GM06990 (cell line): ENCODE data around the gene MPZL3.

ENCODE experiments used
- DNase-seq: peaks from one replicate; pipeline ENCODE4 v3.0.0-alpha.2; 2011; ENCODE audit not compliant: insufficient read length; ENCODE audit errors: extremely low read depth
- H3K27me3 ChIP-seq: replicated peaks from 2 replicates; pipeline ENCODE4 v1.6.0; 2011; ENCODE audit warnings: low read length; ENCODE audit not compliant: control insufficient read depth, insufficient read depth
- H3K36me3 ChIP-seq: 2 replicates; pipeline ENCODE4 v1.5.1; 2011; ENCODE audit warnings: low read length; ENCODE audit not compliant: control insufficient read depth, insufficient read depth
- H3K4me3 ChIP-seq: replicated peaks from 2 replicates; pipeline ENCODE4 v1.5.1; 2011; ENCODE audit warnings: low read depth, mild to moderate bottlenecking, control low read depth, low read length
- CTCF ChIP-seq: IDR thresholded peaks from 2 replicates; pipeline ENCODE4 v1.5.1; 2011; ENCODE audit warnings: low read length, control low read depth, mild to moderate bottlenecking, inconsistent platforms; ENCODE audit not compliant: insufficient read depth, poor library complexity, severe bottlenecking

MPZL3 gene

GRCh38 chr11:118264569-118265465, 12.7 kb upstream of the MPZL3 start:
- Histone ChIP-seq H3K36me3 (no peaks in the 10 kb centered on the region), H3K27me3 (peaks cover 1% of the 10 kb centered on the region; the same call in 1 of the 2 replicates), H3K4me3 (no peak overlapping the region)
- TF ChIP-seq CTCF = no peak
- DNase-seq = no peak

GRCh38 chr11:118263695-118264568, 11.8 kb upstream of the MPZL3 start, which contains the start of gene MPZL2:
TSS of gene MPZL2 (minus strand) at chr11:118264297. CDS start at chr11:118264153, 144 bp downstream.
- Histone ChIP-seq H3K27me3 (peaks cover 1% of the 10 kb centered on the region; the same call in 1 of the 2 replicates), H3K4me3 (no peak within 1 kb of the TSS), H3K36me3 (no peaks in the 10 kb centered on the region)
- no peak for DNase-seq
- no peak for TF ChIP-seq CTCF

- Histone ChIP-seq H3K27me3 (peaks cover 1% of the 10 kb centered on the region; the same call in 1 of the 2 replicates), H3K4me3 (no peak overlapping the region), H3K36me3 (no peaks in the 10 kb centered on the region)
- no peak for TF ChIP-seq CTCF
- no peak for DNase-seq
These were observed 10.9 kb upstream of the MPZL3 start for GRCh38 chr11:118263112-118263511.

- Histone ChIP-seq H3K27me3 (peaks cover 1% of the 10 kb centered on the region; the same call in 1 of the 2 replicates), H3K4me3 (no peak overlapping the region), H3K36me3 (no peaks in the 10 kb centered on the region)
- DNase-seq = no peak
- no peak for TF ChIP-seq CTCF
These were observed 8.2 kb upstream of the MPZL3 start for GRCh38 chr11:118260353-118260752.

GRCh38 chr11:118259138-118259537, 7.0 kb upstream of the MPZL3 start:
- TF ChIP-seq CTCF = no peak
- no peak for DNase-seq
- Histone ChIP-seq H3K4me3 (no peak overlapping the region), H3K36me3 (no peaks in the 10 kb centered on the region), H3K27me3 (0 out of 2 replicates have a peak, but pooled peaks cover 1% of the 10 kb centered on the region)
